ENCODE data around the gene CRY2. TPM values are rescaled to one million over a fixed set of nuclear protein-coding genes. Genes with fewer than 3 reads are reported as not detected.

Gene CRY2
- total and polyA plus RNA-seq, 2 of the 13 experiments (the other 11 are each of a cell fraction or from before 2014, with no cell fraction given), result 10.1 to 12.2 TPM

GRCh38 chr11:45846974-45847910, at the start of gene CRY2 (continued):
- no peak for TF ChIP-seq ZNF530 (CRISPR knock-in tag; IDR thresholded peaks at IDR 0.05; ENCODE audit: low read depth)
- peak; percentile 23; the same call in 1 of the 2 replicates for TF ChIP-seq GATA4 (IDR thresholded peaks at IDR 0.05; ENCODE audit: borderline replicate concordance, low read depth)
- TF ChIP-seq ZNF772 (CRISPR knock-in tag; IDR thresholded peaks at IDR 0.05), result peak; percentile 88; the same call in 1 of the 2 replicates
- peak; percentile 64 for TF ChIP-seq NKX3-1 (CRISPR knock-in tag; IDR thresholded peaks at IDR 0.05)
- TF ChIP-seq ZNF678 (CRISPR knock-in tag; IDR thresholded peaks at IDR 0.05), result 0 out of 2 replicates have a peak, but pooled peaks have one; percentile 37
- TF ChIP-seq, protein P1, sequence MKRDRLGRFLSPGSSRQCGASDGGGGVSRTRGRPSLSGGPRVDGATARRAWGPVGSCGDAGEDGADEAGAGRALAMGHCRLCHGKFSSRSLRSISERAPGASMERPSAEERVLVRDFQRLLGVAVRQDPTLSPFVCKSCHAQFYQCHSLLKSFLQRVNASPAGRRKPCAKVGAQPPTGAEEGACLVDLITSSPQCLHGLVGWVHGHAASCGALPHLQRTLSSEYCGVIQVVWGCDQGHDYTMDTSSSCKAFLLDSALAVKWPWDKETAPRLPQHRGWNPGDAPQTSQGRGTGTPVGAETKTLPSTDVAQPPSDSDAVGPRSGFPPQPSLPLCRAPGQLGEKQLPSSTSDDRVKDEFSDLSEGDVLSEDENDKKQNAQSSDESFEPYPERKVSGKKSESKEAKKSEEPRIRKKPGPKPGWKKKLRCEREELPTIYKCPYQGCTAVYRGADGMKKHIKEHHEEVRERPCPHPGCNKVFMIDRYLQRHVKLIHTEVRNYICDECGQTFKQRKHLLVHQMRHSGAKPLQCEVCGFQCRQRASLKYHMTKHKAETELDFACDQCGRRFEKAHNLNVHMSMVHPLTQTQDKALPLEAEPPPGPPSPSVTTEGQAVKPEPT (CRISPR knock-in tag; IDR thresholded peaks at IDR 0.05; ENCODE audit: low read depth), result peak; percentile 60; the same call in 1 of the 2 replicates
- peak; percentile 90; the same call in 1 of the 2 replicates for TF ChIP-seq ZNF784 (CRISPR knock-in tag; IDR thresholded peaks at IDR 0.05; ENCODE audit: borderline replicate concordance)
- TF ChIP-seq, protein P2, sequence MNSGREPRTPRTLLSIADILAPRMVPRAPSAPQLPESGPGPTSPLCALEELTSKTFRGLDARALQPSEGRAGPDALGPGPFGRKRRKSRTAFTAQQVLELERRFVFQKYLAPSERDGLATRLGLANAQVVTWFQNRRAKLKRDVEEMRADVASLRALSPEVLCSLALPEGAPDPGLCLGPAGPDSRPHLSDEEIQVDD (CRISPR knock-in tag; IDR thresholded peaks at IDR 0.05; ENCODE audit: borderline replicate concordance), result no peak
- peak; percentile 89 for TF ChIP-seq CCDC6 (CRISPR knock-in tag; IDR thresholded peaks at IDR 0.05)
- TF ChIP-seq ZNF30 (CRISPR knock-in tag; IDR thresholded peaks at IDR 0.05), result 0 out of 2 replicates have a peak, but pooled peaks have one; percentile 55
- 0 out of 2 replicates have a peak, but pooled peaks have one; percentile 48 for TF ChIP-seq MEF2D (CRISPR knock-in tag; IDR thresholded peaks at IDR 0.05)
- TF ChIP-seq ZNF430 (CRISPR knock-in tag; IDR thresholded peaks at IDR 0.05), result peak; percentile 78
- TF ChIP-seq ZNF891 (CRISPR knock-in tag; IDR thresholded peaks at IDR 0.05), result peak; percentile 91
- 0 out of 2 replicates have a peak, but pooled peaks have one; percentile 30 for TF ChIP-seq ZNF552 (CRISPR knock-in tag; IDR thresholded peaks at IDR 0.05; ENCODE audit: borderline replicate concordance)
- TF ChIP-seq, protein P3, sequence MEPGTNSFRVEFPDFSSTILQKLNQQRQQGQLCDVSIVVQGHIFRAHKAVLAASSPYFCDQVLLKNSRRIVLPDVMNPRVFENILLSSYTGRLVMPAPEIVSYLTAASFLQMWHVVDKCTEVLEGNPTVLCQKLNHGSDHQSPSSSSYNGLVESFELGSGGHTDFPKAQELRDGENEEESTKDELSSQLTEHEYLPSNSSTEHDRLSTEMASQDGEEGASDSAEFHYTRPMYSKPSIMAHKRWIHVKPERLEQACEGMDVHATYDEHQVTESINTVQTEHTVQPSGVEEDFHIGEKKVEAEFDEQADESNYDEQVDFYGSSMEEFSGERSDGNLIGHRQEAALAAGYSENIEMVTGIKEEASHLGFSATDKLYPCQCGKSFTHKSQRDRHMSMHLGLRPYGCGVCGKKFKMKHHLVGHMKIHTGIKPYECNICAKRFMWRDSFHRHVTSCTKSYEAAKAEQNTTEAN (CRISPR knock-in tag; conservative IDR thresholded peaks at IDR 0.05), result 0 out of 2 replicates have a peak, but pooled peaks have one; percentile 34
- peak; percentile 96 for TF ChIP-seq ZFX (CRISPR knock-in tag; IDR thresholded peaks at IDR 0.05; ENCODE audit: low read depth)
- no peak for TF ChIP-seq MATR3 (CRISPR knock-in tag; IDR thresholded peaks at IDR 0.05)
- TF ChIP-seq GLI4 (CRISPR knock-in tag; IDR thresholded peaks at IDR 0.05; ENCODE audit: borderline replicate concordance), result peak; percentile 83; the same call in 1 of the 2 replicates
- TF ChIP-seq ETV6 (CRISPR knock-in tag; conservative IDR thresholded peaks at IDR 0.05), result 0 out of 2 replicates have a peak, but pooled peaks have one; percentile 26
- TF ChIP-seq, protein P4, sequence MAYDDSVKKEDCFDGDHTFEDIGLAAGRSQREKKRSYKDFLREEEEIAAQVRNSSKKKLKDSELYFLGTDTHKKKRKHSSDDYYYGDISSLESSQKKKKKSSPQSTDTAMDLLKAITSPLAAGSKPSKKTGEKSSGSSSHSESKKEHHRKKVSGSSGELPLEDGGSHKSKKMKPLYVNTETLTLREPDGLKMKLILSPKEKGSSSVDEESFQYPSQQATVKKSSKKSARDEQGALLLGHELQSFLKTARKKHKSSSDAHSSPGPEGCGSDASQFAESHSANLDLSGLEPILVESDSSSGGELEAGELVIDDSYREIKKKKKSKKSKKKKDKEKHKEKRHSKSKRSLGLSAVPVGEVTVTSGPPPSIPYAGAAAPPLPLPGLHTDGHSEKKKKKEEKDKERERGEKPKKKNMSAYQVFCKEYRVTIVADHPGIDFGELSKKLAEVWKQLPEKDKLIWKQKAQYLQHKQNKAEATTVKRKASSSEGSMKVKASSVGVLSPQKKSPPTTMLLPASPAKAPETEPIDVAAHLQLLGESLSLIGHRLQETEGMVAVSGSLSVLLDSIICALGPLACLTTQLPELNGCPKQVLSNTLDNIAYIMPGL (CRISPR knock-in tag; IDR thresholded peaks at IDR 0.05; ENCODE audit: borderline replicate concordance in 1 of 2, low read depth in 1 of 2), result peak; percentile 58 to 76; a peak in 3 of 4 replicates
- TF ChIP-seq TBP (CRISPR knock-in tag; IDR thresholded peaks at IDR 0.05), result no peak
- peak; percentile 100 for TF ChIP-seq ARNTL (CRISPR knock-in tag; IDR thresholded peaks at IDR 0.05)

All from HepG2 (cell line).